GM18498 (cell line): ENCODE measurements around the gene MED26.

Experiments used
- ATAC-seq: cut with Tn5 transposase; IDR thresholded peaks from one replicate; pipeline ENCODE4 v1.9.1; 2021; ENCODE audit warnings: mild to moderate bottlenecking, moderate library complexity; ENCODE audit not compliant: unreplicated experiment

The MED26 gene

GRCh38 chr19:16650821-16651220, 22.8 kb upstream of the MED26 start:
- ATAC-seq, result no peak

- no peak for ATAC-seq
Observed at GRCh38 chr19:16649734-16650133, 21.7 kb upstream of the MED26 start.

DNA sequence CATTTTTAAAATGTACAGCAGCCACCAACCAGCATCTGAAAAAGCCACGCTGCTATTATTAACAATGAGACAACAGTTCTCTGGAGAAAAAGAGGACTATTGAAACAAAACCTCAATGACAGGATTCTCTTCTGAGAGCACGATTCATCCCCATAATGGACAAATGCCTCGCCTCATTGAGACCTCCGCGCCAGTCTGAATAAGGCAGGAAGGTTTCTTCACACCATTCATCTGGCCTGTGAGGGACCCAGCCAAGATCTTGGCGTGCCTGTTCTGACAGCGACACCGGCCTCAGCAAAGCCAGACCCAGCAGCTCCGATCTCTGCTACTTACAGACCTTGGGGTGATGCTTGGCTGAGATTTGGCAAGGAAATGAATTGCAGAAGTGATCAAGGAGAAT, 17.1 kb upstream of the MED26 start:
- ATAC-seq, result no peak

GRCh38 chr19:16641695-16642094, 13.7 kb upstream of the MED26 start:
- no peak for ATAC-seq

DNA sequence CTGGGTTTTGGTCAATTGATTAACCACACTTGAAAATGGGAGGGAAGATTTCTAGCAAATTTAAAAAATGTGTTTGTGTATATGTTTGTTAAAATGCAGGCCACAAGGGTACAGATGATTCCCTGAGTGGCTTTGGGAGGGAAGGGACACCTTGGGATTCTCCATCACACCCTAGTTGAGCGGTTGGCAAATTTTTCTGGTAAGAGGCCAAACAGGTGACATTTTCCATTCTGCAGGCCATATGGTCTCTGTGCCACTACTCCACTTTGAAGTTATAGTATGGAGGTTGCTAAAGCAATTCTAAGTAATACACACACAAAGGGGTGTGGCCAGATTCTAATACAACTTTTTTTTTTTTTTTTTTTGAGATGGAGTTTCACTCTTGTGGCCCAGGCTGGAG, 12.9 kb upstream of the MED26 start:
- no peak for ATAC-seq

- no peak for ATAC-seq
Observed at GRCh38 chr19:16638666-16639065, 10.7 kb upstream of the MED26 start.

DNA sequence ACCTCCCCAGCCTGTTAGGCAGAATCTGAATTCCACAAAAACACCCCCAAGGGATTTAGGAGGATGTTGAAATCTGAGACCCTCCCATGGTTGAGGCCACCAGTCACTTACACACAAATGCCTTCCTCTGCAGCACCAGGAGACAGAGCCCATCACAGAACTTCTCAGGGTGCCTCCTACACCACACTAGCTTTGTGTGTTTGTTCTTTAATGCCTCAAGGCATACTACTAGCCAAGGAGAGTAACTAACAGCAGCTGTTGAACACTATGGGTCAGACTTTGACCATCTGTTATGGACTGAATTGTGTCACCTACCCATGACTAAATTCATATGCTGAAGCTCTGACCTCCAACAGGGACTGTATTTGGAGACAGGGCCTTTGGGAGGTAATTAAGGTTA, 9.5 kb upstream of the MED26 start:
- ATAC-seq, result no peak

DNA sequence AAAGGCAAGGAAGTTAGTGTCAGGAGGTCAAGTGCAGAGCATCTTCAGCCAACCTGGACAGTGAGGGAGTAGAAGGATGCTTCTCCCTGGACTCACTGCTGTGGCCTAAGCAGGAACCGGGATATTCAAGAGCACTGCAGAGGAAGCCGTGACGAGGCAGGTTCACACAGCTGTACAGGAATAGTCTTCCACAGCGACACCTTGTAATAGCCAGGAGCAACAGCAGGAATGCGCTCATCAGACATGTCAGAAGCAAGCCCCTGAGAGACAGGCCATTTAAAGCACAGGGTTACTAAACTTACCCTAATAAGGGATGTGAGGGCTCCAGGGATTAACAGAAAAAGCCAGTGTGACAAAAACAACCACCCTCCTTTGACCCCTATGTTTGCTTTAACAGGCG, 3.5 kb upstream of the MED26 start:
- no peak for ATAC-seq

- ATAC-seq, result no peak
Observed at GRCh38 chr19:16628984-16629691, 1.1 kb upstream of the MED26 start.

DNA sequence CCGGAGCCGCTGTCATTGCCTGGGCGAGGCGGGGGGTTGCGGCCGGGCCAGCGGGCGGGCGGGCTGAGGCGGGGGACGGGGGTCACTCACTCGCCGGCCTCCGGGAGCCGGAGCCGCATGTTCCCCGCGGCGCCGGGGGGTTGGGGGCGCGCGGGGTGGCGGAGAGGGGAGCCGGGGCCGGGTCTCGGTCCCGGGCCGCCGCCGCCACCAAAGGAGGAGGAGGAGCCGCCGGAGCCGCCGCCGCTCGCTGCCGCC, 149 bp downstream of the MED26 start:
- ATAC-seq, result no peak

DNA sequence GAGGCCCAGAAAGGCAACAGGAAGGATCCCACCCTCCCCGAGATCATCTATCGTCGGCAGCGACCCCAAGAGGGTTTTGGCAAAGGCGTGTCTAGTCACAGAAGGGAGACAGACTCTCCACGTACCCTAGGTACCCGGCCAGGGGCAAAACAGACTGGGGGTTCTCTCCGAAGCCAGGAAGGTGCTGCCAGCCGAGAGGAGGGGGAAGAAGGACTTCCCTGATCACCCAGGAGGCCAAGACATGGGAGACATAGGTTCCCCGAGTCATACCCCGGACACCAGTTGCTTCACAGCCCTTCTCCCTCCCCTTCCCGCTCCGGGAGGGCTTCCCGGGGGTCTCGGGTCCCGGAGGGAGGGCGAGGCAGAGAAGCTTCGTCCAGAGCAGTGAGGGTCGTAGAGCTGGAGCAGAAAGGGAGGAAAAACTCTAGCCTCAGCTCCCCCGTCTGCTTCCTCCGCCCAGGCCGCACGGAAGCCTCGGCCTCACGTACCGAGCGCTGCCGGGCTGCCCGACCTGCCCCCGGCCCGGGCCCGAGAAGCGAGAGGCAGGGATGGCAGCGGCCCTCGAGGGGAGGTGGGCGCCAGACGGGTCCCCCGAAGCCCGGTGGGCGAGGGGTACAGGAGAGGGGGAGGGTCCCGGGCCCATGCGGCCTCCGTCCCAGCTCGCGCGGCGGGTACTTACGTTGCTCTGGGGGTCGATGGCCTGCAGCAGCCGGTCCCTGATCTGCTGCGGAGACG, 644 bp downstream of the MED26 start:
- ATAC-seq, result peak; percentile 2

DNA sequence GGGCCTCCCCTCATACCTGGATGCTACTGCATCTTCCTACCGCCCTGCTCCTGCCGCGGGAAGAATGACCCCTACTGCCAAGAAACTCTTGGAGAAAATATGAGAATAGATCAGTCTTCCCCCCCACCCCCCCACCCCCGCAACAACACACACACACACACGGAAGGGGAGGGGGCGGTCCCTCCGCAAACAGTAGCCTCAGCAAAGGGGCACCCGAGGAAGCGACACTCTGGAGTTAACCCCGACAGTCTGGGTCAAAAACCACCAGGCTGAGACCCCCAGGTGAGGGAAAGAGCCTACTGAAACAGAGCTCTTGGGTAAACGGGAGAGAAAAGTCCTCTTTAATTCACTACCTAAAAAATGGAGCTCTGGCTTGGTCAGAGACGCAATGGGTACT, 1.2 kb downstream of the MED26 start:
- ATAC-seq, result no peak

- no peak for ATAC-seq
Observed at GRCh38 chr19:16625163-16625958, 2.6 kb downstream of the MED26 start.

DNA sequence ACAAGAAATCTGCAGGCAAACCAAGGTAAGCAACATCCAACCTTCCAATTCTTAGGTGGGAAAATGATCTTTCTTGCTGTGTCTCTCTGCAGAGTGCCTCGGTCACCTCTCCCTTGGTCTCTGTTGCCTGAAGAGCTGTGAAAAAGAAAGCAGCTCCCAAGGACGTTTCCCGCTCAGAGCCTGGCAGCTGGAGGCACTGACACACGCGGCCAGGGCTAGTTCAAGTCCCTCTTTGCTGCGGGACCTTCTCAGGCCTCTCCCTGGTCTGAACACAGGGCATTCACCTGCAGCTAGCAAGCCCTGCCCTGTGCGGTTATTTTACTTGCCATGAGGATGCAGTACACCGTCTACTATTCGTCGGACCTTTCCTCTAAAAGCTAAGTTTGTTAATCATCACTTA, 3.8 kb downstream of the MED26 start:
- no peak for ATAC-seq

- ATAC-seq, result no peak
Observed at GRCh38 chr19:16623576-16623975, 4.4 kb downstream of the MED26 start.

DNA sequence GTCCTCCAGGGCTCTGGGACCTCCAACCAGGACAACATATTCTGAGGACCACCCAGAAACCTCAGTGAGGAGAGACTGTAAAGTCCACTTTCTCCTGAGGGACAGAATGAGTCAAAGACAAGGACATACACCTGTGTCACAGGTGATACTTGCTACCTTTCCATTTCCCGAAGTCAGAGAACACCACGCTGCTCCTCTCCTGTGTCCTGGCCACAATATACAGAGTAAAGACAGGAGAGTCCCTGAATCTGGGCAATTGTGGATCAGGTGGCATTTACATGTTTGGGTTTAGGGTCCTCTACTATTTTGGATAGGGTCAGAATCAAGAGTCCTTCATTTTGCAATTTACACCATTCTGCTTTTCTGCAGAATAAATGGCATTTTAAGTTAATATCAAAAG, 4.9 kb downstream of the MED26 start:
- ATAC-seq, result no peak

DNA sequence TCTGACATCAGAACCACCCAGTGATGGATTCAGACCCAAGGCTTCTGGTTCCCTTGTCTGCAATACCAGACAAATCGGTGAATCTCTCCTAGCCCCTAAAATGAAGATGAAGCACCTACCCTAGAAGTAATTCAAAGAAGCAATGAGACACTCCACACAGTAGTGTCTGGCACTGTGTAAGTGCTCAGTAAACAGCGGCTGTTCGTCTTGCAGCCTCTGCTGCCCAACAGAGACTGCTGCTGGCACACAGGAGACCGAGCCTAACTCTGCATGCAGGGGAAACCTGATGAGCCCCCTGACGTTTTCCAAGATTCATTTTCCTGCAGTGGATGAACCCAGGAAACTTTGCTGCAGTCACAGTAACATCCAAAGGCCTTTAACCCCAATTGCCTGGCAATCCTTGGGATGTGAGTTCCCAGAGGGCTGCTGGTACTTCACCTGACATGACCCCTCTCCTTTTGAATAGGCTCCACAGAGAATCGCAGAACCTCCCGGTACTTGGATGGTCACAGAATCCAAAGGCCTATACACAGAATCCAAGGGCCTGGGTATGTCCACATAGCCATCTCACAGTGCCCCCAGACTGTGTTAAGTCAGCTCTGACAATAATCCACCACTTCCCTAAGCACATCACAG, 6.7 kb downstream of the MED26 start:
- ATAC-seq, result no peak

- ATAC-seq, result no peak
Observed at GRCh38 chr19:16620584-16620983, 7.4 kb downstream of the MED26 start.

DNA sequence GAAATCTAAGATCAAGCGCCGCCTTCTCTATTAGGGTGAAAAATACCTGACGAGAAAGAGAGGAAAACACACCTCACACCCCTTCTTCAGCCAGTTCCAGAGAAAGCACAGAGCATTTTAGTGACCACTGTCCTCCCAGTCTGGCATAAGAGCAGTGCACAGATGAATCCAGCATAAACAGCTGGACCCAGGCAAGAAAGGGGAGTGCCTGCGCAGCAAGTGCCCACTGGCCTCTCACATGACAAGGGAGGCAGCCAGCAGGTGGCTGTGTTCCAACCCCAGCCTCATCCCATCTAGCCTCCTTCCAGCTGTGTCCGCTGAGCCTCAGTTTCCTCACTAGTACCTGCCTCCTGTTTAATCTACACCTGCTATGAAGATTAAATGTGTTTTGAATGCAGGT, 8.0 kb downstream of the MED26 start:
- ATAC-seq, result no peak

- no peak for ATAC-seq
Observed at GRCh38 chr19:16619457-16619856, 8.5 kb downstream of the MED26 start.

DNA sequence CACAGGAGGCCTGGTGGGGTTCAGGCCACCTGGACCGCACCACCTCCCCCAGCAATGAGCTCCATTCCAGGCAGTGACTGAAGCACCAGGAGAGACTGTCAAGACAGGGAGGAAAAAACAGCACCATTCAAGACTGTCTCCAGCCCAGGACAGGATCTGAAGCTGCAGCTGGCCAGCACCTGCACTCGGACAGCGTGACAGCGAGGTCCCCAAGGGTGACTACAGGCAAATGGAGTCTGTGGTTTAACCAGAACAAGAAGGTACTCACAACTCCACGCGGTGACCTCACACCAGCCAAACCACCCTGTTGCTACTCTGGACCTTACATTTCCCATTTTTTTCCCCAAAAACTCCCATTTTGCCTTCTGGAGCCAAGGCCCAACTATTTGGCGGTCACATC, 9.8 kb downstream of the MED26 start:
- ATAC-seq, result no peak

DNA sequence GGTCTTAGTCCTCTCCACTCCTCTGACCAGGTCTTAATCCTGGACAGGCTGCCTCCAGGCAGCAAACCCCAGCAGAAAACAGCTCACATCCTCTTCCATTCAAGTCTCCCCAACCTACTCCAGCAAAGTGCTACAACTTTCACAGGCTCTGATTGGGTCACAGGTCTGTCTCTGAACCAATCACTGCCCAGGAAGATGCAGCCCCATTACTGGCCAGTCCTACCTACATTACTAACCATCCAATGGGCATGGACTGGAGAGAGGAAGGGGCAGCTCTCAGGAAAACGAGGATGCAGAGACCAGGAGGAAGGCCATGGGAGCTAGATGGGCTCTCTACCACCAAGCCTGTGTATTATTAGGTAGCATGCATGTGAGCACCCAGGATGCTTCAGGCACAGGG, 12.2 kb downstream of the MED26 start:
- no peak for ATAC-seq
